ENCODE data around the gene OR9G4. TPM values are rescaled to one million over a fixed set of nuclear protein-coding genes. Genes with fewer than 3 reads are reported as not detected.

OR9G4 gene
- total and polyA plus RNA-seq, 10 of the 15 experiments (the other 5 are each of a cell fraction or from before 2014, with no cell fraction given): not detected

DNA sequence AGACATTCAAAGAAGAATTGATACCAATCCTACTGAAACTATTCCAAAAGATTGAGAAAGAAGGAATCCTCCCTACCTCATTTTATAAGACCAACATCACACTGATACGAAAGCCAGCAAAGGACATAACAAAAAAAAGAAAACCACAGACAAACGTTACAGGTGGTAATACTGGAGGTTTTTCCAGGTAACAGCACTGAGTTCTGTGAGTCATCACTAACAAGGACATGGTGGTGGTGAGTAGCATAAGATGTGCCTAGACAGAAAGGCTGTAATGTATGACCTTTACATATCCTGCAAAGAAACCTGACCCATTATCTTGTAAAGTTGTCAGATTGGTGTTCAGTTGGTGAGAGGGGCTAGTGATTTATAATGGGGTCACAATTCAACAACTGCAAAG lies 34.3 kb downstream of the OR9G4 start:
- Histone ChIP-seq H3K27ac (ENCODE audit: control insufficient read depth, insufficient read depth) (no peak overlapping the region), H3K79me2 (ENCODE audit: control insufficient read depth, insufficient read depth, low read length) (no peaks in the 10 kb centered on the region), H3K36me3 (ENCODE audit: control insufficient read depth in 2 of 2, insufficient read depth in 2 of 2, low read length in 1 of 2) (no peaks in the 10 kb centered on the region), H3K4me1 (ENCODE audit: control insufficient read depth, insufficient read depth, low read length) (no peaks in the 10 kb centered on the region), H3K4me2 (ENCODE audit: control insufficient read depth, insufficient read depth) (no peak overlapping the region), H3K9me3 (replicated peaks; ENCODE audit: control insufficient read depth, insufficient read depth, low read length) (no peaks in the 10 kb centered on the region), H3K27me3 (replicated peaks in 1 of 2; ENCODE audit: control insufficient read depth in 2 of 2, insufficient read depth in 2 of 2, low read length in 1 of 2) (no peaks in the 10 kb centered on the region), H2AFZ (ENCODE audit: control insufficient read depth, low read depth, low read length) (no peak overlapping the region), H4K20me1 (ENCODE audit: control insufficient read depth, insufficient read depth) (no peaks in the 10 kb centered on the region), H3K4me3 (no peak overlapping the region), H3K9ac (ENCODE audit: control insufficient read depth, insufficient read depth, low read length) (no peak overlapping the region)
- RAD21 ChIA-PET (ENCODE audit: unreplicated experiment): no interaction called here
- intact Hi-C loops (cut with micrococcal nuclease; ENCODE audit: unreplicated experiment): no loop called here
- in situ Hi-C loops (cut with MboI): no loop called here
- BruUV-seq (replicated peaks): no TSS peak
- POLR2A ChIA-PET: no interaction called here
- SMC1A ChIA-PET (ENCODE audit: uncharacterized antibody, unreplicated experiment): no interaction called here
- FAIRE-seq (no peak), DNase-seq (ENCODE audit: low read depth, low spot score) (no peak), ATAC-seq (no peak)
- 0% methylated on average over 2 of the region's 2 CpGs for WGBS (ENCODE audit: insufficient coverage, insufficient replicate concordance, low lambda C conversion rate, missing lambda C conversion rate)
- TF ChIP-seq RBBP5 (conservative IDR thresholded peaks at IDR 0.05): no peak
- no peak for TF ChIP-seq MTA3 (IDR thresholded peaks at IDR 0.05; ENCODE audit: borderline replicate concordance, low read length)
- no peak for TF ChIP-seq ZZZ3 (IDR thresholded peaks at IDR 0.05; ENCODE audit: control insufficient read depth, insufficient read length, low read depth)
- TF ChIP-seq POLR2AphosphoS2 (IDR thresholded peaks at IDR 0.05; ENCODE audit: low read depth, low read length): no peak
- TF ChIP-seq DPF2 (IDR thresholded peaks at IDR 0.05): no peak
- TF ChIP-seq PAX8 (IDR thresholded peaks at IDR 0.05): no peak
- no peak for TF ChIP-seq STAT3 (IDR thresholded peaks at IDR 0.05; ENCODE audit: low read depth, low read length)
- no peak for TF ChIP-seq CHD1 (IDR thresholded peaks at IDR 0.05; ENCODE audit: low read depth, low read length)
- no peak for TF ChIP-seq ZSCAN29 (IDR thresholded peaks at IDR 0.05)
- TF ChIP-seq, protein P1, sequence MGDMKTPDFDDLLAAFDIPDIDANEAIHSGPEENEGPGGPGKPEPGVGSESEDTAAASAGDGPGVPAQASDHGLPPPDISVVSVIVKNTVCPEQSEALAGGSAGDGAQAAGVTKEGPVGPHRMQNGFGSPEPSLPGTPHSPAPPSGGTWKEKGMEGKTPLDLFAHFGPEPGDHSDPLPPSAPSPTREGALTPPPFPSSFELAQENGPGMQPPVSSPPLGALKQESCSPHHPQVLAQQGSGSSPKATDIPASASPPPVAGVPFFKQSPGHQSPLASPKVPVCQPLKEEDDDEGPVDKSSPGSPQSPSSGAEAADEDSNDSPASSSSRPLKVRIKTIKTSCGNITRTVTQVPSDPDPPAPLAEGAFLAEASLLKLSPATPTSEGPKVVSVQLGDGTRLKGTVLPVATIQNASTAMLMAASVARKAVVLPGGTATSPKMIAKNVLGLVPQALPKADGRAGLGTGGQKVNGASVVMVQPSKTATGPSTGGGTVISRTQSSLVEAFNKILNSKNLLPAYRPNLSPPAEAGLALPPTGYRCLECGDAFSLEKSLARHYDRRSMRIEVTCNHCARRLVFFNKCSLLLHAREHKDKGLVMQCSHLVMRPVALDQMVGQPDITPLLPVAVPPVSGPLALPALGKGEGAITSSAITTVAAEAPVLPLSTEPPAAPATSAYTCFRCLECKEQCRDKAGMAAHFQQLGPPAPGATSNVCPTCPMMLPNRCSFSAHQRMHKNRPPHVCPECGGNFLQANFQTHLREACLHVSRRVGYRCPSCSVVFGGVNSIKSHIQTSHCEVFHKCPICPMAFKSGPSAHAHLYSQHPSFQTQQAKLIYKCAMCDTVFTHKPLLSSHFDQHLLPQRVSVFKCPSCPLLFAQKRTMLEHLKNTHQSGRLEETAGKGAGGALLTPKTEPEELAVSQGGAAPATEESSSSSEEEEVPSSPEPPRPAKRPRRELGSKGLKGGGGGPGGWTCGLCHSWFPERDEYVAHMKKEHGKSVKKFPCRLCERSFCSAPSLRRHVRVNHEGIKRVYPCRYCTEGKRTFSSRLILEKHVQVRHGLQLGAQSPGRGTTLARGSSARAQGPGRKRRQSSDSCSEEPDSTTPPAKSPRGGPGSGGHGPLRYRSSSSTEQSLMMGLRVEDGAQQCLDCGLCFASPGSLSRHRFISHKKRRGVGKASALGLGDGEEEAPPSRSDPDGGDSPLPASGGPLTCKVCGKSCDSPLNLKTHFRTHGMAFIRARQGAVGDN (IDR thresholded peaks at IDR 0.05): no peak
- no peak for TF ChIP-seq KLF5 (IDR thresholded peaks at IDR 0.05; ENCODE audit: partially characterized antibody)
- no peak for TF ChIP-seq SRF (IDR thresholded peaks at IDR 0.05; ENCODE audit: low read depth in 2 of 2, low read length in 2 of 2)
- no peak for TF ChIP-seq SMAD1 (IDR thresholded peaks at IDR 0.05; ENCODE audit: low read depth, partially characterized antibody)
- no peak for TF ChIP-seq CREB1 (IDR thresholded peaks at IDR 0.05; ENCODE audit: low read depth)
- no peak for TF ChIP-seq EGR1 (IDR thresholded peaks at IDR 0.05; ENCODE audit: borderline replicate concordance in 1 of 2, low read depth in 2 of 2, low read length in 2 of 2)
- TF ChIP-seq, protein P2, sequence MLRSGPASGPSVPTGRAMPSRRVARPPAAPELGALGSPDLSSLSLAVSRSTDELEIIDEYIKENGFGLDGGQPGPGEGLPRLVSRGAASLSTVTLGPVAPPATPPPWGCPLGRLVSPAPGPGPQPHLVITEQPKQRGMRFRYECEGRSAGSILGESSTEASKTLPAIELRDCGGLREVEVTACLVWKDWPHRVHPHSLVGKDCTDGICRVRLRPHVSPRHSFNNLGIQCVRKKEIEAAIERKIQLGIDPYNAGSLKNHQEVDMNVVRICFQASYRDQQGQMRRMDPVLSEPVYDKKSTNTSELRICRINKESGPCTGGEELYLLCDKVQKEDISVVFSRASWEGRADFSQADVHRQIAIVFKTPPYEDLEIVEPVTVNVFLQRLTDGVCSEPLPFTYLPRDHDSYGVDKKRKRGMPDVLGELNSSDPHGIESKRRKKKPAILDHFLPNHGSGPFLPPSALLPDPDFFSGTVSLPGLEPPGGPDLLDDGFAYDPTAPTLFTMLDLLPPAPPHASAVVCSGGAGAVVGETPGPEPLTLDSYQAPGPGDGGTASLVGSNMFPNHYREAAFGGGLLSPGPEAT (IDR thresholded peaks at IDR 0.05; ENCODE audit: low read depth): no peak
- TF ChIP-seq JUND (IDR thresholded peaks at IDR 0.05; ENCODE audit: low read depth, low read length): no peak
- TF ChIP-seq, protein P3, sequence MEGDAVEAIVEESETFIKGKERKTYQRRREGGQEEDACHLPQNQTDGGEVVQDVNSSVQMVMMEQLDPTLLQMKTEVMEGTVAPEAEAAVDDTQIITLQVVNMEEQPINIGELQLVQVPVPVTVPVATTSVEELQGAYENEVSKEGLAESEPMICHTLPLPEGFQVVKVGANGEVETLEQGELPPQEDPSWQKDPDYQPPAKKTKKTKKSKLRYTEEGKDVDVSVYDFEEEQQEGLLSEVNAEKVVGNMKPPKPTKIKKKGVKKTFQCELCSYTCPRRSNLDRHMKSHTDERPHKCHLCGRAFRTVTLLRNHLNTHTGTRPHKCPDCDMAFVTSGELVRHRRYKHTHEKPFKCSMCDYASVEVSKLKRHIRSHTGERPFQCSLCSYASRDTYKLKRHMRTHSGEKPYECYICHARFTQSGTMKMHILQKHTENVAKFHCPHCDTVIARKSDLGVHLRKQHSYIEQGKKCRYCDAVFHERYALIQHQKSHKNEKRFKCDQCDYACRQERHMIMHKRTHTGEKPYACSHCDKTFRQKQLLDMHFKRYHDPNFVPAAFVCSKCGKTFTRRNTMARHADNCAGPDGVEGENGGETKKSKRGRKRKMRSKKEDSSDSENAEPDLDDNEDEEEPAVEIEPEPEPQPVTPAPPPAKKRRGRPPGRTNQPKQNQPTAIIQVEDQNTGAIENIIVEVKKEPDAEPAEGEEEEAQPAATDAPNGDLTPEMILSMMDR (IDR thresholded peaks at IDR 0.05 in 2 of 3, conservative IDR thresholded peaks at IDR 0.05 in 1 of 3; ENCODE audit: control insufficient read depth in 2 of 3, extremely low read depth in 1 of 3, insufficient read depth in 1 of 3, low read depth in 3 of 3, low read length in 3 of 3): no peak
- no peak for TF ChIP-seq ZBED1 (IDR thresholded peaks at IDR 0.05; ENCODE audit: borderline replicate concordance)
- CTCF ChIA-PET: no interaction called here

Measured in GM12878 (cell line).